ENCODE results near the gene GAS2L2. TPM values are rescaled to one million over a fixed set of nuclear protein-coding genes. Genes with fewer than 3 reads are reported as not detected.

Gene GAS2L2
- total RNA-seq, 1 donor from 2014 or later = not detected

- ATAC-seq (ENCODE audit: low read depth) (no peak), DNase-seq (no peak)
- ChIA-PET CTCF (interaction anchor here (1.0 kb wide), 2 partner anchors 9 to 29 kb away, joined by 3 read pairs; no protein-coding TSS in a partner anchor), POLR2A (interaction anchor here (1.0 kb wide), 1 partner anchor 16 kb away, joined by 3 read pairs; the partner anchor contains the start of gene TAF15)
- Mint-ChIP-seq H3K4me3 (no peak overlapping the region), H3K9me3 (no peaks in the 10 kb centered on the region), H3K27ac (no peak overlapping the region), H3K4me1 (peaks cover 16% of the 10 kb centered on the region), H3K36me3 (ENCODE audit: low read depth) (no peaks in the 10 kb centered on the region), H3K27me3 (peaks cover 43% of the 10 kb centered on the region)
- intact Hi-C loops (cut with micrococcal nuclease) = no loop called here
- TF ChIP-seq CTCF (IDR thresholded peaks at IDR 0.05) = no peak
Measured at GRCh38 chr17:35793257-35793656, 40.2 kb upstream of the GAS2L2 start.

- H3K36me3 Mint-ChIP-seq (ENCODE audit: low read depth) = no peaks in the 10 kb centered on the region
- no peak overlapping the region for H3K27ac Mint-ChIP-seq
- POLR2A ChIA-PET = interaction anchor here (0.7 to 1.9 kb wide), 2 partner anchors 17 to 28 kb away, joined by 3 to 5 read pairs; partner anchors contain the start of gene TAF15
- peaks cover 44% of the 10 kb centered on the region for H3K27me3 Mint-ChIP-seq
- H3K4me3 Mint-ChIP-seq = no peak overlapping the region
- peaks cover 16% of the 10 kb centered on the region for H3K4me1 Mint-ChIP-seq
- no peak for TF ChIP-seq CTCF (IDR thresholded peaks at IDR 0.05)
- DNase-seq = no peak
- intact Hi-C loops (cut with micrococcal nuclease) = no loop called here
- H3K9me3 Mint-ChIP-seq = no peaks in the 10 kb centered on the region
- ATAC-seq (ENCODE audit: low read depth) = no peak
- CTCF ChIA-PET = no interaction called here
Measured at GRCh38 chr17:35791681-35792350, 38.8 kb upstream of the GAS2L2 start.

- H3K27ac Mint-ChIP-seq = no peak overlapping the region
- intact Hi-C loops (cut with micrococcal nuclease) = no loop called here
- no peak overlapping the region for H3K4me3 Mint-ChIP-seq
- ChIA-PET POLR2A (interaction anchor here (1.9 kb wide), 1 partner anchor 18 kb away, joined by 5 read pairs; the partner anchor contains the start of gene TAF15), CTCF (no interaction called here)
- no peaks in the 10 kb centered on the region for H3K36me3 Mint-ChIP-seq (ENCODE audit: low read depth)
- ATAC-seq (ENCODE audit: low read depth) = no peak
- DNase-seq = no peak
- peaks cover 10% of the 10 kb centered on the region for H3K4me1 Mint-ChIP-seq
- no peak for TF ChIP-seq CTCF (IDR thresholded peaks at IDR 0.05)
- H3K27me3 Mint-ChIP-seq = peaks cover 39% of the 10 kb centered on the region
- no peaks in the 10 kb centered on the region for H3K9me3 Mint-ChIP-seq
Measured at GRCh38 chr17:35790841-35791240, 37.8 kb upstream of the GAS2L2 start.

- peaks cover 31% of the 10 kb centered on the region for H3K27me3 Mint-ChIP-seq
- no peaks in the 10 kb centered on the region for H3K9me3 Mint-ChIP-seq
- DNase-seq (no peak), ATAC-seq (ENCODE audit: low read depth) (no peak)
- intact Hi-C loops (cut with micrococcal nuclease) = no loop called here
- no peak overlapping the region for H3K27ac Mint-ChIP-seq
- TF ChIP-seq CTCF (IDR thresholded peaks at IDR 0.05) = no peak
- CTCF ChIA-PET = interaction anchor here (1.3 to 1.7 kb wide), 2 partner anchors 20 to 25 kb away, joined by 3 to 6 read pairs; no protein-coding TSS in a partner anchor
- no peaks in the 10 kb centered on the region for H3K4me1 Mint-ChIP-seq
- POLR2A ChIA-PET = interaction anchor here (1.9 kb wide), 1 partner anchor 20 kb away, joined by 6 read pairs; the partner anchor contains the start of gene TAF15
- H3K36me3 Mint-ChIP-seq (ENCODE audit: low read depth) = no peaks in the 10 kb centered on the region
- H3K4me3 Mint-ChIP-seq = no peak overlapping the region
Measured at GRCh38 chr17:35788477-35789368, 35.7 kb upstream of the GAS2L2 start.

- ChIA-PET POLR2A (no interaction called here), CTCF (no interaction called here)
- no peak for ATAC-seq (ENCODE audit: low read depth)
- no peak for TF ChIP-seq CTCF (IDR thresholded peaks at IDR 0.05)
- Mint-ChIP-seq H3K36me3 (ENCODE audit: low read depth) (no peaks in the 10 kb centered on the region), H3K27ac (no peak overlapping the region), H3K27me3 (peaks cover 19% of the 10 kb centered on the region), H3K4me3 (no peak overlapping the region), H3K9me3 (no peaks in the 10 kb centered on the region), H3K4me1 (no peaks in the 10 kb centered on the region)
- DNase-seq = no peak
- intact Hi-C loops (cut with micrococcal nuclease) = no loop called here
Measured at GRCh38 chr17:35786941-35787432, 33.9 kb upstream of the GAS2L2 start.
